Measurements from ENCODE around the gene LDLRAD1.

LDLRAD1 gene

DNA sequence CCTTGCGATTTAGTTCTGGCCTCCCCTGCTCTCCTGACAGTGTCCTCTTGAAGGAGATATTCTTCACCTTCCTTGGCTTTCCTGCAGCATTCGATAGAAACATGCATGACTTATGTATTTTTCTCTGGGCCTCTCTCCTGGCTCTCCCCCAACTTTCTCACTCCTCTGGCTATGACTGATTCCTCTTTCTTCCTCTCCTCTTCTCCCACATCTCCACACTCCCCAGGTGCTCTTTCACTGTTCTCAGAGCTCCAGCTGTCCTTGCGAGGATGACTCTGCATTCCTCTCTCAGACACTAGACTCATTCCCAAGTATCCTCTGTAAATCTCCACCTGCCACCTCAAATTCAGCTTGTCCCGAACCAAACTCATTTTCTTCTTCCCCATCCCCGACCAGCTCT is 53.9 kb downstream of the LDLRAD1 start (continued):
- TF ChIP-seq, protein P1, sequence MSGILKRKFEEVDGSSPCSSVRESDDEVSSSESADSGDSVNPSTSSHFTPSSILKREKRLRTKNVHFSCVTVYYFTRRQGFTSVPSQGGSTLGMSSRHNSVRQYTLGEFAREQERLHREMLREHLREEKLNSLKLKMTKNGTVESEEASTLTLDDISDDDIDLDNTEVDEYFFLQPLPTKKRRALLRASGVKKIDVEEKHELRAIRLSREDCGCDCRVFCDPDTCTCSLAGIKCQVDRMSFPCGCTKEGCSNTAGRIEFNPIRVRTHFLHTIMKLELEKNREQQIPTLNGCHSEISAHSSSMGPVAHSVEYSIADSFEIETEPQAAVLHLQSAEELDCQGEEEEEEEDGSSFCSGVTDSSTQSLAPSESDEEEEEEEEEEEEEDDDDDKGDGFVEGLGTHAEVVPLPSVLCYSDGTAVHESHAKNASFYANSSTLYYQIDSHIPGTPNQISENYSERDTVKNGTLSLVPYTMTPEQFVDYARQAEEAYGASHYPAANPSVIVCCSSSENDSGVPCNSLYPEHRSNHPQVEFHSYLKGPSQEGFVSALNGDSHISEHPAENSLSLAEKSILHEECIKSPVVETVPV (CRISPR knock-in tag; IDR thresholded peaks at IDR 0.05): no peak
- TF ChIP-seq RARB (CRISPR knock-in tag; IDR thresholded peaks at IDR 0.05): no peak

DNA sequence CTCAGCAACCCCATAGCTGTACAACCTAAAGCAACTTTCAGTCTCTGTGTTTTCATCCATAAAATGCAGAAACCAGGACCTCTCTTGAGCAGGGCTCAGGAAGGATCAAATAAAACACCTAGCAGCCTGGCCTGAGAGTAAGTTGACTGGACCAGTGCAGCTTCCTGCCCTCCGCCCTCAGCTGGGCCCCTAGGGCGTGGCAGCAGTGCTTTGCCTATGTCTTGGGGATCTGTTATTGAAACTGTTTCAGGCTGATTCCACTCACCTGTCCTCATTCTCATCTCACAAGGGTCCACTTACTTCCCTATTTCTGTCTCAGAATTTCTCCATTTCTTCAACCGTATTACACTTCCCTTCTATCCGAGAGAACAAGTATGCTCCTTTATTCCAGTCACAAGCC is 54.5 kb downstream of the LDLRAD1 start:
- ATAC-seq: no peak
- TF ChIP-seq, protein P2, sequence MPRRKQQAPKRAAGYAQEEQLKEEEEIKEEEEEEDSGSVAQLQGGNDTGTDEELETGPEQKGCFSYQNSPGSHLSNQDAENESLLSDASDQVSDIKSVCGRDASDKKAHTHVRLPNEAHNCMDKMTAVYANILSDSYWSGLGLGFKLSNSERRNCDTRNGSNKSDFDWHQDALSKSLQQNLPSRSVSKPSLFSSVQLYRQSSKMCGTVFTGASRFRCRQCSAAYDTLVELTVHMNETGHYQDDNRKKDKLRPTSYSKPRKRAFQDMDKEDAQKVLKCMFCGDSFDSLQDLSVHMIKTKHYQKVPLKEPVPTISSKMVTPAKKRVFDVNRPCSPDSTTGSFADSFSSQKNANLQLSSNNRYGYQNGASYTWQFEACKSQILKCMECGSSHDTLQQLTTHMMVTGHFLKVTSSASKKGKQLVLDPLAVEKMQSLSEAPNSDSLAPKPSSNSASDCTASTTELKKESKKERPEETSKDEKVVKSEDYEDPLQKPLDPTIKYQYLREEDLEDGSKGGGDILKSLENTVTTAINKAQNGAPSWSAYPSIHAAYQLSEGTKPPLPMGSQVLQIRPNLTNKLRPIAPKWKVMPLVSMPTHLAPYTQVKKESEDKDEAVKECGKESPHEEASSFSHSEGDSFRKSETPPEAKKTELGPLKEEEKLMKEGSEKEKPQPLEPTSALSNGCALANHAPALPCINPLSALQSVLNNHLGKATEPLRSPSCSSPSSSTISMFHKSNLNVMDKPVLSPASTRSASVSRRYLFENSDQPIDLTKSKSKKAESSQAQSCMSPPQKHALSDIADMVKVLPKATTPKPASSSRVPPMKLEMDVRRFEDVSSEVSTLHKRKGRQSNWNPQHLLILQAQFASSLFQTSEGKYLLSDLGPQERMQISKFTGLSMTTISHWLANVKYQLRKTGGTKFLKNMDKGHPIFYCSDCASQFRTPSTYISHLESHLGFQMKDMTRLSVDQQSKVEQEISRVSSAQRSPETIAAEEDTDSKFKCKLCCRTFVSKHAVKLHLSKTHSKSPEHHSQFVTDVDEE (CRISPR knock-in tag; IDR thresholded peaks at IDR 0.05): no peak
- TF ChIP-seq RARB (CRISPR knock-in tag; IDR thresholded peaks at IDR 0.05): no peak
- TF ChIP-seq, protein P1 (CRISPR knock-in tag; IDR thresholded peaks at IDR 0.05): no peak
- TF ChIP-seq PPARA (CRISPR knock-in tag; IDR thresholded peaks at IDR 0.05; ENCODE audit: borderline replicate concordance): no peak
- no peak for TF ChIP-seq TCF4 (CRISPR knock-in tag; IDR thresholded peaks at IDR 0.05; ENCODE audit: borderline replicate concordance)
- no peak for TF ChIP-seq ZNF70 (CRISPR knock-in tag; IDR thresholded peaks at IDR 0.05)

DNA sequence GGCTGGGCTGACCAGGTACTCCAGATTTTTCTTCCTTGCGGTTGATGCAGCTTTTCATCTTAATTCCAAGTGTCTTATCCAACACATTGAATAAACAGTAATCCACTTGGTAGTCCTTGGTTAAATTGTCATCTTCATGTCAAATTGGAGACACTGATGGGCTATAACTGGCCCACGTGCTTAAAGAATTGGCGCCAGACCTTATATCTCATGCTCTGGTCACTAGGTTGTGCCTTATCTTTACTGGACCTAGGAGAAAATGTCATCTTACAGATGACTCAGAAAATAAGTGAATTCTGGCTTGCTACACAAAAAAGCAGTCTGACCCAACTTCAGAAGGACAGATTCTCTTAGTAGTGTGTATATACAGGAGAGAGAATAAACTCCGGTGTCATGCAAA is 55.6 kb downstream of the LDLRAD1 start:
- TF ChIP-seq OSR1 (CRISPR knock-in tag; IDR thresholded peaks at IDR 0.05): no peak
- TF ChIP-seq TOX (CRISPR knock-in tag; IDR thresholded peaks at IDR 0.05; ENCODE audit: borderline replicate concordance): no peak
- TF ChIP-seq CSDC2 (CRISPR knock-in tag; IDR thresholded peaks at IDR 0.05): no peak
- TF ChIP-seq ZNF565 (CRISPR knock-in tag; conservative IDR thresholded peaks at IDR 0.05; ENCODE audit: low read depth): no peak
- TF ChIP-seq, protein P2 (CRISPR knock-in tag; IDR thresholded peaks at IDR 0.05): no peak
- TF ChIP-seq, protein P3, sequence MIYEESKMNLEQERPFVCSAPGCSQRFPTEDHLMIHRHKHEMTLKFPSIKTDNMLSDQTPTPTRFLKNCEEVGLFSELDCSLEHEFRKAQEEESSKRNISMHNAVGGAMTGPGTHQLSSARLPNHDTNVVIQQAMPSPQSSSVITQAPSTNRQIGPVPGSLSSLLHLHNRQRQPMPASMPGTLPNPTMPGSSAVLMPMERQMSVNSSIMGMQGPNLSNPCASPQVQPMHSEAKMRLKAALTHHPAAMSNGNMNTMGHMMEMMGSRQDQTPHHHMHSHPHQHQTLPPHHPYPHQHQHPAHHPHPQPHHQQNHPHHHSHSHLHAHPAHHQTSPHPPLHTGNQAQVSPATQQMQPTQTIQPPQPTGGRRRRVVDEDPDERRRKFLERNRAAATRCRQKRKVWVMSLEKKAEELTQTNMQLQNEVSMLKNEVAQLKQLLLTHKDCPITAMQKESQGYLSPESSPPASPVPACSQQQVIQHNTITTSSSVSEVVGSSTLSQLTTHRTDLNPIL (CRISPR knock-in tag; IDR thresholded peaks at IDR 0.05; ENCODE audit: low read depth): no peak
- no peak for TF ChIP-seq RARB (CRISPR knock-in tag; IDR thresholded peaks at IDR 0.05)
- TF ChIP-seq ZNF70 (CRISPR knock-in tag; IDR thresholded peaks at IDR 0.05): no peak
- TF ChIP-seq, protein P1 (CRISPR knock-in tag; IDR thresholded peaks at IDR 0.05): no peak
- TF ChIP-seq ZC3H10 (CRISPR knock-in tag; IDR thresholded peaks at IDR 0.05): no peak
- TF ChIP-seq ZFP30 (CRISPR knock-in tag; IDR thresholded peaks at IDR 0.05): no peak
- TF ChIP-seq GLIS3 (CRISPR knock-in tag; IDR thresholded peaks at IDR 0.05): no peak
- TF ChIP-seq, protein P4, sequence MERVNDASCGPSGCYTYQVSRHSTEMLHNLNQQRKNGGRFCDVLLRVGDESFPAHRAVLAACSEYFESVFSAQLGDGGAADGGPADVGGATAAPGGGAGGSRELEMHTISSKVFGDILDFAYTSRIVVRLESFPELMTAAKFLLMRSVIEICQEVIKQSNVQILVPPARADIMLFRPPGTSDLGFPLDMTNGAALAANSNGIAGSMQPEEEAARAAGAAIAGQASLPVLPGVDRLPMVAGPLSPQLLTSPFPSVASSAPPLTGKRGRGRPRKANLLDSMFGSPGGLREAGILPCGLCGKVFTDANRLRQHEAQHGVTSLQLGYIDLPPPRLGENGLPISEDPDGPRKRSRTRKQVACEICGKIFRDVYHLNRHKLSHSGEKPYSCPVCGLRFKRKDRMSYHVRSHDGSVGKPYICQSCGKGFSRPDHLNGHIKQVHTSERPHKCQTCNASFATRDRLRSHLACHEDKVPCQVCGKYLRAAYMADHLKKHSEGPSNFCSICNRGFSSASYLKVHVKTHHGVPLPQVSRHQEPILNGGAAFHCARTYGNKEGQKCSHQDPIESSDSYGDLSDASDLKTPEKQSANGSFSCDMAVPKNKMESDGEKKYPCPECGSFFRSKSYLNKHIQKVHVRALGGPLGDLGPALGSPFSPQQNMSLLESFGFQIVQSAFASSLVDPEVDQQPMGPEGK (CRISPR knock-in tag; IDR thresholded peaks at IDR 0.05; ENCODE audit: borderline replicate concordance): no peak
- no peak for TF ChIP-seq SNAI2 (CRISPR knock-in tag; IDR thresholded peaks at IDR 0.05)
- TF ChIP-seq ISL1 (CRISPR knock-in tag; IDR thresholded peaks at IDR 0.05): no peak
- ATAC-seq: no peak
